B cell (primary cell): ENCODE measurements around the gene GLIPR1.

ENCODE experiments used
- EZH2 ChIP-seq: IDR thresholded peaks from 2 replicates; pipeline ENCODE4 v1.6.1; 2012; ENCODE audit warnings: borderline replicate concordance, low read depth, mild to moderate bottlenecking, moderate library complexity, low read length; ENCODE audit not compliant: insufficient read depth, poor library complexity, severe bottlenecking
- TF ChIP-seq, protein P1 (sequence below): fragments of 200-600 bp; IDR thresholded peaks from one replicate; pipeline ENCODE4 v1.8.0; 2022; ENCODE audit warnings: antibody characterized with exemption, mild to moderate bottlenecking

DNA sequence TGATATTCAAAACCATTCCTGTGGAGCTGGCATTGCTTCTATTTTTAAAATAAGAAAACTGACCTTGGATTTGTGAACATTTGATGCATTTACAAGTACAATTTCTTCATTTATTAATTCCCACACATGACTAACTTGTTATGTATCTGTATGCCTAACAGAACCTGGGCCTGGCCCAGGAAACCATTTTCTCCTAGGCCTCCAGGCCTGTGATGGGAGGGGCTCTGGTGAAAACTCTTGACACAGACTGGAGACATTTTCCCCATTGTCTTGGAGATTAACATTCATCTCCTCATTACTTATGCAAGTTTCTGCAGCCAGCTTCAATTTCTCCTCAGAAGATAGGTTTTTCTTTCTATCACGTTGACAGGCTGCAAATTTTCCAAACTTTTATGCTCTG lies 47.6 kb upstream of the GLIPR1 start:
- TF ChIP-seq, protein P1, sequence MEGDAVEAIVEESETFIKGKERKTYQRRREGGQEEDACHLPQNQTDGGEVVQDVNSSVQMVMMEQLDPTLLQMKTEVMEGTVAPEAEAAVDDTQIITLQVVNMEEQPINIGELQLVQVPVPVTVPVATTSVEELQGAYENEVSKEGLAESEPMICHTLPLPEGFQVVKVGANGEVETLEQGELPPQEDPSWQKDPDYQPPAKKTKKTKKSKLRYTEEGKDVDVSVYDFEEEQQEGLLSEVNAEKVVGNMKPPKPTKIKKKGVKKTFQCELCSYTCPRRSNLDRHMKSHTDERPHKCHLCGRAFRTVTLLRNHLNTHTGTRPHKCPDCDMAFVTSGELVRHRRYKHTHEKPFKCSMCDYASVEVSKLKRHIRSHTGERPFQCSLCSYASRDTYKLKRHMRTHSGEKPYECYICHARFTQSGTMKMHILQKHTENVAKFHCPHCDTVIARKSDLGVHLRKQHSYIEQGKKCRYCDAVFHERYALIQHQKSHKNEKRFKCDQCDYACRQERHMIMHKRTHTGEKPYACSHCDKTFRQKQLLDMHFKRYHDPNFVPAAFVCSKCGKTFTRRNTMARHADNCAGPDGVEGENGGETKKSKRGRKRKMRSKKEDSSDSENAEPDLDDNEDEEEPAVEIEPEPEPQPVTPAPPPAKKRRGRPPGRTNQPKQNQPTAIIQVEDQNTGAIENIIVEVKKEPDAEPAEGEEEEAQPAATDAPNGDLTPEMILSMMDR: no peak
- no peak for TF ChIP-seq EZH2
